Transverse colon (tissue), 4 donors: Measurements from ENCODE around the gene TUT4. TPM values are rescaled to one million over a fixed set of nuclear protein-coding genes. Genes with fewer than 3 reads are reported as not detected.
A peak's percentile ranks its signal among the peaks of the same experiment; 100 is the strongest.

Experiments
- DNase-seq: peaks from one replicate; pipeline ENCODE4 v3.0.0-alpha.2; 2019
- H3K27ac ChIP-seq, 4 donors: fragments of 200-600 bp; sonication (generic); 2 replicates each; pipeline ENCODE4 v1.5.1; 2016 to 2018; ENCODE audit warnings: inconsistent platforms in 4 of 4
- H3K27me3 ChIP-seq: fragments of 200-600 bp; sonication (generic); 2 replicates; pipeline ENCODE4 v1.5.1; 2017; ENCODE audit warnings: inconsistent platforms
- H3K36me3 ChIP-seq, 4 donors: fragments of 200-600 bp; sonication (generic); 2 replicates each; pipeline ENCODE4 v1.5.1; 2017 to 2019; ENCODE audit warnings: inconsistent platforms in 4 of 4
- H3K4me1 ChIP-seq, 4 donors: fragments of 200-600 bp; sonication (generic); 2 replicates each; pipeline ENCODE4 v1.5.1; 2017 to 2020; ENCODE audit warnings: inconsistent platforms in 4 of 4
- H3K4me3 ChIP-seq, 4 donors: fragments of 200-600 bp; sonication (generic); 1 replicate in 1 of 4; 2 replicates in 3 of 4; pipeline versions ENCODE4 v1.5.1 to v1.6.1; 2017 to 2019; ENCODE audit warnings: inconsistent platforms in 4 of 4
- H3K9me3 ChIP-seq, 2 donors: fragments of 200-600 bp; sonication (generic); 2 replicates each; pipeline ENCODE4 v1.5.1; 2017 to 2019; ENCODE audit warnings: inconsistent platforms in 2 of 2
- CTCF ChIP-seq, 5 experiments: fragments of 200-600 bp in 3 of 5; fragments of 450-650 bp in 2 of 5; sonication (generic) in 3 of 5; IDR thresholded peaks; 1 replicate in 2 of 5; 2 replicates in 3 of 5; pipeline ENCODE4 v1.5.1; 2016 to 2017; ENCODE audit warnings: antibody characterized with exemption in 5 of 5, inconsistent platforms in 3 of 5, mild to moderate bottlenecking in 2 of 5, moderate library complexity in 1 of 5
- EP300 ChIP-seq: sonication (generic); formaldehyde crosslinking; IDR thresholded peaks from one replicate; pipeline ENCODE4 v1.6.1; 2017; ENCODE audit warnings: antibody characterized with exemption, low read depth
- POLR2A ChIP-seq: fragments of 450-650 bp; IDR thresholded peaks from one replicate; pipeline ENCODE4 v1.6.1; 2016; ENCODE audit warnings: antibody characterized with exemption, mild to moderate bottlenecking, moderate library complexity
- POLR2AphosphoS5 ChIP-seq, 3 donors: sonication (generic); formaldehyde crosslinking; IDR thresholded peaks; one replicate each; pipeline ENCODE4 v1.6.1; 2016; ENCODE audit warnings: antibody characterized with exemption in 3 of 3
- WGBS, 2 donors: methylation state at CpG; one replicate each; pipeline ENCODE4 v1.1.5; 2018; ENCODE audit warnings: low coverage in 1 of 2; 5-methylcytosine and 5-hydroxymethylcytosine counted together
- in situ Hi-C, 4 donors: fragments of 200-750 bp; cut with MboI; loops; one replicate each; pipeline versions ENCODE4 v1.15.0 to v1.15.1; 2017; ENCODE audit warnings: low sequenced_read_pairs in 3 of 4, low pct_ligation_motif_present in 1 of 4, low pct_unique_long_range_greater_than_20kb in 1 of 4
- intact Hi-C: fragments of 100-400 bp; cut with DNase I; formaldehyde crosslinking; loops from one replicate; pipeline ENCODE4 v1.15.1; 2023; ENCODE audit warnings: low total_unique reads
- total RNA-seq, 4 donors: library from RNA; depleted of rRNA; stranded (reverse); fragments of >200 nt; gene quantifications; one replicate each; pipeline ENCODE4 v1.1.0, GENCODE V29; 2016

The TUT4 gene
- total RNA-seq, 4 donors from 2014 or later: 12.3 to 55.3 (median 27.4) TPM

GRCh38 chr1:52424813-52425212 lies 128.1 kb downstream of the TUT4 start:
- Histone ChIP-seq H3K27me3 (no peaks in the 10 kb centered on the region), H3K4me3 (no peak overlapping the region), H3K9me3 (no peaks in the 10 kb centered on the region), H3K4me1 (peaks cover 0 to 14% (median 0%) of the 10 kb centered on the region in 4 donors), H3K36me3 (peaks cover 0 to 11% (median 5%) of the 10 kb centered on the region in 4 donors), H3K27ac (no peak overlapping the region)
- 90 to 100% methylated on average over 1 of the region's 1 CpG for WGBS, 2 donors
- intact Hi-C loops (no loop called here), in situ Hi-C loops (loop anchor here in 3 of 4 donors (25.0 kb wide), 1 partner anchor 262 kb away; the partner anchor contains the start of gene COA7 (in 3 of the 3))
- TF ChIP-seq EP300 (no peak), POLR2A (no peak), CTCF (IDR thresholded peaks at IDR 0.05) (no peak), POLR2AphosphoS5 (IDR thresholded peaks at IDR 0.05) (no peak)
- DNase-seq: no peak

- Histone ChIP-seq H3K27ac (peak overlapping the region in 1 of 4 donors; percentile 21), H3K27me3 (no peaks in the 10 kb centered on the region), H3K4me3 (no peak overlapping the region), H3K9me3 (no peaks in the 10 kb centered on the region), H3K4me1 (peaks cover 0 to 16% (median 0%) of the 10 kb centered on the region in 4 donors), H3K36me3 (peaks cover 0 to 17% (median 6%) of the 10 kb centered on the region in 4 donors)
- in situ Hi-C loops (loop anchor here in 2 of 4 donors (25.0 kb wide), 1 partner anchor 263 kb away; the partner anchor contains the start of gene COA7 (in 2 of the 2)), intact Hi-C loops (no loop called here)
- no peak for TF ChIP-seq POLR2AphosphoS5 (IDR thresholded peaks at IDR 0.05)
- TF ChIP-seq CTCF (IDR thresholded peaks at IDR 0.05): no peak
- no peak for TF ChIP-seq POLR2A
- DNase-seq: no peak
These were observed 128.7 kb downstream of the TUT4 start for GRCh38 chr1:52424231-52424636.

- H3K4me3 ChIP-seq: no peak overlapping the region
- no peak for TF ChIP-seq CTCF (IDR thresholded peaks at IDR 0.05)
- TF ChIP-seq POLR2AphosphoS5 (IDR thresholded peaks at IDR 0.05): no peak
- TF ChIP-seq EP300: no peak
- no peak for TF ChIP-seq POLR2A
- no peaks in the 10 kb centered on the region for H3K27me3 ChIP-seq
- intact Hi-C loops (no loop called here), in situ Hi-C loops (loop anchor here in 2 of 4 donors (25.0 kb wide), 1 partner anchor 264 kb away; the partner anchor contains the start of gene COA7 (in 2 of the 2))
- peaks cover 0 to 21% (median 8%) of the 10 kb centered on the region in 4 donors for H3K36me3 ChIP-seq
- peaks cover 0 to 16% (median 0%) of the 10 kb centered on the region in 4 donors for H3K4me1 ChIP-seq
- H3K27ac ChIP-seq: peak overlapping the region in 1 of 4 donors; percentile 21
- no peak for DNase-seq
- 66 to 71% methylated on average over 9 of the region's 9 CpGs for WGBS, 2 donors
- no peaks in the 10 kb centered on the region for H3K9me3 ChIP-seq
These were observed 129.1 kb downstream of the TUT4 start for GRCh38 chr1:52423771-52424170.

- Histone ChIP-seq H3K36me3 (peaks cover 0 to 28% (median 8%) of the 10 kb centered on the region in 4 donors), H3K27ac (no peak overlapping the region)
- intact Hi-C loops: no loop called here
These were observed 129.8 kb downstream of the TUT4 start for GRCh38 chr1:52423055-52423454.

More at GRCh38 chr1:52423055-52423454, 129.8 kb downstream of the TUT4 start:
- H3K9me3 ChIP-seq: no peaks in the 10 kb centered on the region
- no peak for DNase-seq
- H3K27me3 ChIP-seq: no peaks in the 10 kb centered on the region
- in situ Hi-C loops: loop anchor here in 2 of 4 donors (25.0 kb wide), 1 partner anchor 264 kb away; the partner anchor contains the start of gene COA7 (in 2 of the 2)
- WGBS, 2 donors: 97 to 100% methylated on average over 2 of the region's 2 CpGs
- no peak overlapping the region for H3K4me3 ChIP-seq
- peaks cover 0 to 16% (median 0%) of the 10 kb centered on the region in 4 donors for H3K4me1 ChIP-seq
- TF ChIP-seq POLR2AphosphoS5 (IDR thresholded peaks at IDR 0.05) (no peak), POLR2A (no peak), EP300 (no peak), CTCF (IDR thresholded peaks at IDR 0.05) (no peak)
